Measurements from ENCODE around the gene TMEM229B. TPM values are rescaled to one million over a fixed set of nuclear protein-coding genes. Genes with fewer than 3 reads are reported as not detected.
A peak's percentile ranks its signal among the peaks of the same experiment; 100 is the strongest.
"Not testable (repeated sequence)": the region's sequence is repeated elsewhere in the genome, so short reads cannot be mapped to it uniquely, and the experiment has no call there.

Gene TMEM229B
- total RNA-seq, 6 experiments from 2014 or later = 0.06 to 1.8 (median 1.2) TPM

DNA sequence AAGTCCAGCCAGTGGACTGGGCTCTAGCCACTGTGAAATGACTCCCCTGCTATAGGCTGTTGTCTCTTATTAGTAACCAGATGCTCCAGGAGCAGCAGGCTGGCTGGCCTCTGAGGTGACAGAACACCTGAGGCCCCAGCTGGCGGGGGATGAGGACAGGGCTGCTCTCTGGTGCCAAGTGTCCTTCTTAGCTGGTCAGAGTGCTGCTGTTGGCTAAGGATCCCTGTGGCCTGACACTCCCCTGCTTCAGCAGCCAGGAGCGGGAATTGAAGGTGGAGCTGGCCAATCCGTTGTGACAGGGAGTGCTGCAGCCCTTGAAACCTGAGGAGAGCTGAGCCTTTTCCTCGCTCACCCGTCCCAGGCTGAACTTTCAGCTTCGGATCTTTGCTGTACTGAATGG, 30.7 kb downstream of the TMEM229B start:
- no peaks in the 10 kb centered on the region for H3K36me3 ChIP-seq
- H3K4me3 ChIP-seq = no peak overlapping the region
- no peaks in the 10 kb centered on the region for H3K27me3 ChIP-seq
- WGBS (ENCODE audit: insufficient coverage, low coverage, low lambda C conversion rate, missing lambda C conversion rate) = 20% methylated on average over 2 of the region's 6 CpGs
- intact Hi-C loops (cut with DNase I) = no loop called here
- no peak for TF ChIP-seq CTCF (IDR thresholded peaks at IDR 0.05)
- no peak for TF ChIP-seq POLR2A (IDR thresholded peaks at IDR 0.05)
- H3K27ac ChIP-seq = no peak overlapping the region
- no peaks in the 10 kb centered on the region for H3K9me3 ChIP-seq
- DNase-seq = no peak
- peak in 1 of 4 donors; percentile 17 for ATAC-seq
- H3K4me1 ChIP-seq = no peaks in the 10 kb centered on the region

GRCh38 chr14:67456732-67457131, 31.8 kb downstream of the TMEM229B start:
- no peaks in the 10 kb centered on the region for H3K36me3 ChIP-seq
- H3K9me3 ChIP-seq = no peaks in the 10 kb centered on the region
- H3K4me3 ChIP-seq = no peak overlapping the region
- no peak for ATAC-seq
- intact Hi-C loops (cut with DNase I) = no loop called here
- H3K27me3 ChIP-seq = no peaks in the 10 kb centered on the region
- H3K27ac ChIP-seq = no peak overlapping the region
- DNase-seq = no peak
- no peaks in the 10 kb centered on the region for H3K4me1 ChIP-seq
- TF ChIP-seq CTCF (IDR thresholded peaks at IDR 0.05) (no peak), POLR2A (IDR thresholded peaks at IDR 0.05) (no peak)
- 72% methylated on average over 5 of the region's 5 CpGs for WGBS (ENCODE audit: insufficient coverage, low coverage, low lambda C conversion rate, missing lambda C conversion rate)

GRCh38 chr14:67453575-67454300, 34.8 kb downstream of the TMEM229B start:
- Histone ChIP-seq H3K4me3 (no peak overlapping the region), H3K9me3 (no peaks in the 10 kb centered on the region), H3K36me3 (no peaks in the 10 kb centered on the region), H3K27ac (no peak overlapping the region), H3K4me1 (no peaks in the 10 kb centered on the region), H3K27me3 (no peaks in the 10 kb centered on the region)
- no peak for TF ChIP-seq CTCF (IDR thresholded peaks at IDR 0.05)
- no peak for TF ChIP-seq POLR2A (IDR thresholded peaks at IDR 0.05)
- ATAC-seq (no peak), DNase-seq (no peak)
- WGBS (ENCODE audit: insufficient coverage, low coverage, low lambda C conversion rate, missing lambda C conversion rate) = 94% methylated on average over 5 of the region's 5 CpGs
- intact Hi-C loops (cut with DNase I) = no loop called here

DNA sequence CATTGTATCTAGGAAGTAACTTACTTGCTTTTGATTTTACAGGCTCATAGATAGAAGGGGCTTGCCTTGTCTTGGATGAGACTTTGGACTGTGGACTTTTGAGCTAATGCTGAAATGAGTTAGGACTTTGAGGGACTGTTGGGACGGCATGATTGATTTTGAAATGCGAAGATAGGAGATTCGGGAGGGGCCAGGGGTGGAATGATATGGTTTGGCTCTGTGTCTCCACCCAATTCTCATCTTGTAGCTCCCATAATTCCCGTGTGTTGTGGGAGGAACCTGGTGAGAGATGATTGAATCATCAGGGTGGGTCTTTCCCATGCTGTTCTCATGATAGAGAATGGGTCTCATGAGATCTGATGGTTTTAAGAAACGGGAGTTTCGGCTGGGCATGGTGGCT, 36.9 kb downstream of the TMEM229B start:
- H3K4me1 ChIP-seq; intact Hi-C loops (cut with DNase I); ATAC-seq; H3K36me3 ChIP-seq; DNase-seq; H3K4me3 ChIP-seq; H3K9me3 ChIP-seq; H3K27ac ChIP-seq; H3K27me3 ChIP-seq: not testable (repeated sequence)
- 32% methylated on average over 5 of the region's 6 CpGs for WGBS (ENCODE audit: insufficient coverage, low coverage, low lambda C conversion rate, missing lambda C conversion rate)

DNA sequence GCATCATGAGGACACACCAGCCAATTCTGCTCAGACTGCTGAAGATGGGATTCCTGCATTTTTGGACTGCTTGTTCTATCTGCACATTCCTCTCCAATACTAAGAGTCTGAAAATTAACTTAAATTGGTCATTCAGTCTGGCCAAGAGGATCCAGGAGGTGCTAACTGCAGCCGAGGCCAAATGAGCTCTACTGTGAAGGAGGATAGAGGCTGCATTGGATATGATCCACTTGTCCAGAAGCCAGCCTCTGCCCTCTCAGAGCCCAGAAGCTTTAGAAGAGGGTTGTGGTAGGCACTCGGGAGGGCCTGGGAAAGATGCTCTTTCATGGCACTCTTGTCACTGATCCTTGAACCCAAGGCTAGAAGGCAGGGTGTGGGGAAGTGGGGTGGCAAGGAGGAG, 39.4 kb downstream of the TMEM229B start:
- Histone ChIP-seq H3K4me3 (no peak overlapping the region), H3K27me3 (no peaks in the 10 kb centered on the region), H3K9me3 (no peaks in the 10 kb centered on the region), H3K36me3 (no peaks in the 10 kb centered on the region), H3K27ac (no peak overlapping the region), H3K4me1 (no peaks in the 10 kb centered on the region)
- ATAC-seq (no peak), DNase-seq (no peak)
- 70% methylated on average over 2 of the region's 2 CpGs for WGBS (ENCODE audit: insufficient coverage, low coverage, low lambda C conversion rate, missing lambda C conversion rate)
- intact Hi-C loops (cut with DNase I) = no loop called here
- TF ChIP-seq CTCF (IDR thresholded peaks at IDR 0.05) = no peak

Data from right lobe of liver (tissue), 6 donors.